ENCODE measurements around the gene ULK4.
"Not testable (repeated sequence)": the region's sequence is repeated elsewhere in the genome, so short reads cannot be mapped to it uniquely, and the experiment has no call there.

Gene ULK4

DNA sequence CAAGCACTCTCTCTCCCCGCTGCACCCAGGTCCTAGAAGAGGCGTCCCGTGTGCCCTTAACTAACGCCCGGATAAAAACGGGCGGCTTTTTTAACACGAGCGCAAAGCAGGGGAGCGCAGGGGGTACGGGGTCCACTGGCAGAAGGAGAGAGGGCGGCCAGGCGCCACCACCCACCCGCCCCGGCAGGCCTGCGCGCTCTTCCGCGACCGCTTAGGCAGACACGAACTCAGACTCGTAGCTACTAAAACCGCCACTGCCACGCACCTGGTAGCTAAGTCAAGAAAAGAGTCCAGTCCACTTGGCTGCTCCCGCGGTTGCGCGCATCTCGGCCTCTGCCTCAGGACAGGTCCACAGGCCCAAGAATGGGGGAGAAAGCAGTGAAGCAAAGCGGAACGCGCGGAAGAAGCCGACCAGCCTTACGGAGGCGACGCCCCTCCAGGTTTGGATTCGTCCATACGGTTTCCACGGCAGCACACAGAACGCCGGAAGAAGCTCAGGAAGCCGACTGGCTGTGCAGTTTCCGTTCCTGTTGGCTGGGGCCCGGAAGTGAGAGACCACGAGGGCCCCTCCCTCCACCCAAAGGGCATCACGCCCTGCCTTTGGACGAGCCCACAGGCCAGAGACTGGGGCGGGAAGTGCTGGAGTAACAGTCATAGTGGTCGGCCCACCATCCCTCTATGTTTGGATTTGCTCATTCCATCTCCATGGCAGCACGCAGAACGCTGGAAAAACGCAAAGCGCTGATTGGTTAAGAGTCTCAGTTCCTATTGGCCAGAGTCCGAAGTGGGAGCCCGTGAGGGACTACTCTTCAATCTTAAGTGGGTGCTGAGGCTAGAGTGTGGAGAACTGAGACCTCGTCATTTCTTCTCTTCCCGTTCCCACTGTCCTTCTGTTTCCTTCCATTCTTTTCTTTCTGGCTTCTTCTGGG is at the start of gene ULK4:
ULK4 (minus strand) TSS at position 353 of the 929 bp plus-strand sequence. CDS start 7,344 bp downstream, outside the sequence.
- peak; percentile 99 for DNase-seq (ENCODE audit: low read depth)

DNA sequence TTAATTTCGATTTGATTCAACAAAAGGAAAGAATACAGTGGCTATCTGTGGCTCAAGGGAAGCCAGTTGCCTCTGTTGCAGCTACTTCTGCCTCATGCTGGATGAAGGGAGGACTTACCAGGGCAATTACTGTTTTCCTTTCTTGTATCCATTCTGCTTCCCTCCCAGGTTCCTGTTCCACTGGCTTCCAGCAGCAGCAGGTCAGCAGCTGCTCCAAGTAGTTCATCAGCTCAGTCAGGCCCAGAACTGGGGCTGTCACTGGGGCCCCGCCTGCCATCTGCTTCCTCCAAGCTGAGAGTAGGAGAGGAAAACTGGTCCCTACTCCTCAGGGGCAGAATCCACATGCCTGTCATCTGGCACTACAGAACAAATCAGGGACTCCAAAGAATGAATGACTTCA is 48.6 kb upstream of the ULK4 start:
- DNase-seq (ENCODE audit: low read depth), result no peak

DNA sequence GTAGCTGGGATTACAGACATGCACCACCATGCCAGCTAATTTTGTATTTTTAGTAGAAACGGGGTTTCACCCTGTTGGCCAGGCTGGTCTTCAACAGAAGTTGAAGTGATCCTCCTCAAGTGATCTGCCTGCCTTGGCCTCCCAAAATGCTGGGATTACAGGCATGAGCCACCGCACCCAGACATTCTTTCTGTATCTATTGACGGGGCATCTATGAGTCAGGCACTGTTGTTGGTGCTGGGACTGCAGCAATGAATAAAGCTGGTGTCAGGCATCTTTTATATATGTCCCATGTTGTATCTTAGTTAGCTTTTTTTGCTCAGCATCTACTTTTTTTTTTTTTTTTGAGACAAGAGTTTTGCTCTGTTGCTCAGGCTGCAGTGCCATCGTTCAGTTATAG is 47.6 kb upstream of the ULK4 start:
- peak; percentile 52 for DNase-seq (ENCODE audit: low read depth)

DNA sequence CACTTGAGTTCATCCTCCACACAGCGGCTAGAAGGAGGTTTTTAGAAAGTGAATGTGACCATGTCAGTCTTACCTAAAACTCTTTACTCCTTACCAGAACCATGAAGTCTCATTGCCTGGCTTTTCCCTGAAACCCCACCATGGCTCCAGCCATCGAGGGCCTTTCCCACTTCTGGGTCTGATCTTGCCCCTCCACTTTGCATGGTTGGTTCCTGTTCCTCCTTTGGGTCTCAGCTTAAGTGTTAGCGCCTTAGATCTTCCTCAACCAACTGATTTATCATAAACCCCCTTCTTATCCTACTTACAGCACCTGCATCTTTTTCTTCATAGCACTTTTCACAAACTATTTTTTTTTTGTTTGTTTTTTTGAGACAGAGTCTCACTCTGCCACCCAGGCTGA is 45.9 kb upstream of the ULK4 start:
- no peak for DNase-seq (ENCODE audit: low read depth)

DNA sequence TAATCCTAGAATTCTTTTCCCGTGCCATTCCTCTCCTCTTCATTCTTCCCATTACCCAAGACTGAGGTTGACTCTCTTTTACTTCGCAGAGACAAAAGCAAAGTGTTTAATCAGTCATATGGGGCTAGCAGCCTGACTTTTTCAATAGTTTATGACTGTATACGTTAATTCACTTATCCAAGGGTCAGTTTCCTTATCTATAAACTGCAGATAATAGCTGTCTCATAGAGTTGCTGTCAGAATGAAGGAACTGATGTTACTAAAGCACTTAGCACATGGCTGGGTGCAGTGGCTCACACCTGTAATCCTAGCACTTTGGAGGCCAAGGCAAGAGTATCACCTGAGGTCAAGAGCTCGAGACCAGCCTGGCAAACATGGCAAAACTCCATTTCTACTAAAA is 43.5 kb upstream of the ULK4 start:
- no peak for DNase-seq (ENCODE audit: low read depth)

DNA sequence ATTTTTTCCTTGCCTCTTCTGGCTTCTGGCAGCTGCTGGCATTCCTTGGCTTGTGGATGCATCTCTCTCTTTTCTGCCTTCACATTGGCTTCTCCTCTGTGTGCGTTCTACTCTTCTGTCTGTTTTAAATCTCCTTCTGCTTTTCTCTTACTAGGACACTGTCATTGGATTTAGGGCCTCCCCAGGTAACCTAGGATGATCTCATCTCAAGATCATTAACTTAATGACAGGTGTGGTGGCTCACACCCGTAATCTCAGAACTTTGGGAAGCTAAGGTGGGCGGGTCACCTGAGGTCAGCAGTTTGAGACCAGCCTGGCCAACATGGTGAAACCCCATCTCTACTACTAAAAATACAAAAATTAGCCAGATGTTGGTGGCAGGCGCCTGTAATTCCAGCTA is 40.9 kb upstream of the ULK4 start:
- no peak for DNase-seq (ENCODE audit: low read depth)

DNA sequence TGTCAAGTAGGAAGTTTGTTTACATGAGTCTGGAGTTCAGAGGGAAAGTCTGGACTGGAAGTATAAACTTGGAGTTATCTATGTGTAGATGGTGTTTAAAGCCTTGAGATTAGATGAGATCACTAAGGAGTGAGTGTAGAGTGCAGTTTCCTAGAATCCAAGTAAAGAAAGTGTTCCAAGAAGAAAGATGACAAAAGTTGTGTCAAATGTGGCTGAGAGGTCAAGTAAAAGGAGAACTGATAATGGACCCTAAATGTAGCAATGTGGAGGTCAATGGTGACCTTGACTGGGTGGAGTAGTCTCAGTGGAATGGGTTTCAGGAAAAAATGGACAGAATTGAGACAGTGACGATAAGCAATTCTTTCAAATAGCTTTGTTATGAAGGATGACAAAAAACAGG is 39.9 kb upstream of the ULK4 start:
- DNase-seq (ENCODE audit: low read depth), result no peak

DNA sequence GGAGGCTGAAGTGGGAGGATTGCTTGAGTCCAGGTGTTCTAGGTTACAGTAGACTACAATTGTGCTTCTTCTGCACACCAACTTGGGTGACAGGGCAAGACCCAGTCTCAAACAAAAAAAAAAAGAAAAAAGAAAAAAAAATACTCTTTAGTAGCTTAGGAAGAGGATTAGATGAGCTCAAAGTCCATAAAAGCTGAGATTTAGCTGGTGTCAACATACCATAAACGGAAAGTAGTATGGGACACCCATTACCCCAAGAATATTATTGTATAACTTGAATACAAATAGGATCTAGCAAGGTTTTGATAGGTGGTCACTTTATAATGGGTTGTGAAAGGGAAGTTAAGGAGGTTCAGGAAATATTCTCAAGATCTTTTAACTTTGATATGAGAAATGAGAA is 38.0 kb upstream of the ULK4 start:
- DNase-seq (ENCODE audit: low read depth), result no peak

DNA sequence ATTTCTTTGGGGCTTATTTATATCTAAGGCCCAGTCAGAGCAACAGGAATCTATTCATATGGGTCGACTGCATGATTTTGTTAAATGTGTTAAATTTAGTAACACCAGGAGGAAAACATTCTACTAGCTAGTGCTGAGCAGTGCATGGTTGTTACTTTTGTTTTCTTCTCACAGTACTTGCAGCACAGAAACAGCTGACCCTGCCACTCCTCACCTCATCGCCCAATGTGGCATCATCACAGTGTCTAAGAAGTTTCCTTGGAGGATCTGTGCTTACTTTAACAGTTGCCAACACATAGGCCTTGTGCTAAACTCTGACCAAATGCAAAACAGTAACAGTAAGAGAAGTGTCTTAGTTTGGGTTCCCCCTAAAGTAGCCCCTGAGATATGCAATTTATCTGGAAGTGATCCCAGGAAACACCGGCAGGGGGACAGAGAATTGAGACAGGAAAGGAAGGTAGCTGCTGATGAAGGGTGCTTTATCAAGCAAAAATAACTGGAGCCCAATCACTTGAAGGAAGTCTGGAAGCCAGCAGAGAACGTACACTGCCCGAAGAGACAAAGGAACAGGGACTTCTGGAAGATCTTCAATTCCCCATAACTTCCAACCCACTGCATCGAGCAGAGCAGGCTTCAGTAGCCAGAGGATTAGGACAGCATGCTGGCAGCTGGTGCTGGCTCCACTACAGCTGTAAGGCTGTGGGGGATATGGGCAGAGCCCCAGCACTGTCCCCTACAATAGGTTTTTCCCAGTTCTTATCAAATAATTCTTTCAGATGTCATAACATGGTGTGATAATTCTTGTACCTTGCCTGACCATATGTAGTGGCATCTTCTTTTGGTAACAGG is 36.0 kb upstream of the ULK4 start:
- peak; percentile 50 for DNase-seq (ENCODE audit: low read depth)

DNA sequence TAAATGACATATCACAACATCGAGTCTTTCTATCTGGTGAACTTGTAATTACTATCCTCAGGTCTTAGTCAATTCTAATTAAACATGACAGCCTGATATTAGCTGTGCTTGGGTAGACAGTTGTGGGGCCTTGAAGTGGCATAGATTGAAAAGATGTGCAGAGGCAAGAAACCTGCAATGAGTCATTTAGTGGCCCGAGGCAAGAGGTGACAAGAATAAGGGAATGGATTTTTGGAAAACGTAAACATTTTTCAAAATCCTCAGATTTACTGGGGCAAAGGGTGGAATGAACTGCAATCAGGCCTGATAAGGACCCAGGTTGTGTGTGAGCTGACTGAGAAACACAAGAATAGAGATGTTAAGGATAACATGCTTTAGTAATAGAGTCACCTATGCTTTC is 29.5 kb upstream of the ULK4 start:
- no peak for DNase-seq (ENCODE audit: low read depth)

DNA sequence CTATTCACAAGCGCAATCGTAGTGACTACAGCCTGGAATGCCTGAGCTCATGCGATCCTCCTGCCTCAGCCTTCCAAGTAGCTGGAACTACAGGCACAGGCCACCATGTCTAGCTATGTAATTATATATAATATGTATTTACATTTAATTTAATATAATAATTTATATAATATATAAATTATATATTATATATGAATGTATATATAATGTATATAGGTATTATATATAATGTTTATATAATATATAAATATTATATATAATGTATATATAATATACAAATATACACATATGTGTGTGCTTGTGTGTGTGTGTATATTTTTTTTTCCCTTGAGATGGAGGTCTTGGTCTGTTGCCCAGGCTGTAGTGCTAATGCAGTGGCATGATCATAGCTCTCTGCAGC is 27.6 kb upstream of the ULK4 start:
- no peak for DNase-seq (ENCODE audit: low read depth)

DNA sequence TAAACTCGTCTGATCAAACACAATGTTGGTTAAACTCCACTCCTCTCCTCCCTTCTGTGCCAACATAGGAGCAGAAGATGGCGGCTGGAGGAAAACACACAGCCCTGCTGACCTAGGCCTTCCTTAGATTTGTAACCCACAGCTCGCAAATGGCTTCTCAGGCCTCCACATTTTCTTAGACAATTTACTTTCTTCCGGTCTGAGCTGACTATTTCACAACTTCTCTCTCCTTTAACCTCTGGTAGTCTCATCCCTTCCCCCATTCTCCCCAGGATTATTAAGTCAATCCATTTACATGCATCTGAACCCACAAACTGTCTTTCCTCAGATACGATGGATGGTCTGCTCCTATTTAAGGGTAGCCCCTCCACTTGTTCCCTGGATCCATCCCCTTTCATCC is 25.7 kb upstream of the ULK4 start:
- DNase-seq (ENCODE audit: low read depth), result no peak

DNA sequence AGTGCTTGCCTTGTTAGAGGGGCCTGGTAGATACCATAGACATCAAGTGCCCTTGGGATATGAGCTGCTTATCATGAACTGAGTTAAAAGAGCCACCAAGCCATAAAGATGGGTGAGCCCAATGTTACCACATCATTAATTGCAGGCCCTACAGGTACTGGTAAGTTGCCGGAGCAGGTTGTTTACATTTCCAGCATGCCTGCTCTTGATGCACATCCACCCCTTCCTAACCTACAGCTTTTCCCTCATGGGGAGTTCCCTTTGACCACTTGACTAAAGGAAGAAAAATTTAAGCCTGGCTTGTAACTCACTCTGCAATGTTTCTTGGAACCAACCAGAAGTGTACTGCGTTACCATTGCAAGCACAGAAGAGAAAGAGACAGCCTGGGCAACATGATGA is 24.7 kb upstream of the ULK4 start:
- no peak for DNase-seq (ENCODE audit: low read depth)

DNA sequence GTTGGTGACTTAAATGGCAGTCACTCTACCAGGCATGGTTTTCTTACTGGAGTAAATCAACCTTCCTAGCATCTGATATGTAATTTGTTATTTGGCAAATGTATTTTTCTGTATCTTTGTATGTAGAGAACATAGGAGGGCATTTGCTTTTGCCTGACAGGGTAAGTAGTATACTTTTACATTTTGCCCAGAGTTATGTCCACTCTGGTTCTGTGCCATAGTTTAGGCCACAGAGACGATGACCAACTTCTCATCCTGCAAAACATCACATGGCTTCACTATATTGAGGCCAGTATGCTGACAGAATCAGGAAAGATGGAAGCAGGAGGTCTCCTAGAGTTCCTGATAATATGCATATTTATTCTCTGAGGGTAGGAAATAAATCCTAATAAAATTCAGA is 23.1 kb upstream of the ULK4 start:
- no peak for DNase-seq (ENCODE audit: low read depth)

DNA sequence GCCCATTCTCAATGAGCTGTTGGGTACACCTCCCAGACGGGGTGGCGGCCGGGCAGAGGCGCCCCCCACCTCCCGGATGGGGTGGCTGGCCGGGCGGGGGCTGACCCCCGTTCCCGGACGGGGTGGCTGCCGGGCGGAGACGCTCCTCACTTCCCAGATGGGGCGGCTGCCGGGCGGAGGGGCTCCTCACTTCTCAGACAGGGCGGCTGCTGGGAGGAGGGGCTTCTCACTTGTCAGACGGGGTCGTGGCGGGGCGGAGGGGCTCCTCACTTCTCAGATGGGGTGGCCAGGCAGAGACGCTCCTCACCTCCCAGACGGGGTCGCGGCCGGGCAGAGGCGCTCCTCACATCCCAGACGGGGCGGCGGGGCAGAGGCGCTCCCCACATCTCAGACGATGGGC is 21.2 kb upstream of the ULK4 start:
- DNase-seq (ENCODE audit: low read depth), result not testable (repeated sequence)

DNA sequence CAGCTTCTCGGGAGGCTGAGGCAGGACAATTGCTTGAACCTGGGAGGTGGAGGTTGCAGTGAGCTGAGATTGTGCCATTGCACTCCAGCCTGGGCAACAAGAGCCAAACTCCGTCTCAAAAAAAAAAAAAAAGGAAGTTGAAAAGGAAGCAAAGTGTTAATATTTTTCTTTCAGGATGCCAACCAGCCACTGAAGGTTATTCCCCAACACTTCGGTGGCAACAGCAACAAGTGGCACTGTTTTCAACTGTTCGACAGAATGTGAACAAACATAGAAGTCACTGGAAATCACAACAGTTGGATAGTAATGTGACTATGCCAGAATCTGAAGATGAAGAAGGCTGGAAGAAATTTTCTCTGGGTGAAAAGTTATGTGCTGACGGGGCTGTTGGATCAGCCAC is 15.5 kb upstream of the ULK4 start:
- DNase-seq (ENCODE audit: low read depth), result not testable (repeated sequence)

DNA sequence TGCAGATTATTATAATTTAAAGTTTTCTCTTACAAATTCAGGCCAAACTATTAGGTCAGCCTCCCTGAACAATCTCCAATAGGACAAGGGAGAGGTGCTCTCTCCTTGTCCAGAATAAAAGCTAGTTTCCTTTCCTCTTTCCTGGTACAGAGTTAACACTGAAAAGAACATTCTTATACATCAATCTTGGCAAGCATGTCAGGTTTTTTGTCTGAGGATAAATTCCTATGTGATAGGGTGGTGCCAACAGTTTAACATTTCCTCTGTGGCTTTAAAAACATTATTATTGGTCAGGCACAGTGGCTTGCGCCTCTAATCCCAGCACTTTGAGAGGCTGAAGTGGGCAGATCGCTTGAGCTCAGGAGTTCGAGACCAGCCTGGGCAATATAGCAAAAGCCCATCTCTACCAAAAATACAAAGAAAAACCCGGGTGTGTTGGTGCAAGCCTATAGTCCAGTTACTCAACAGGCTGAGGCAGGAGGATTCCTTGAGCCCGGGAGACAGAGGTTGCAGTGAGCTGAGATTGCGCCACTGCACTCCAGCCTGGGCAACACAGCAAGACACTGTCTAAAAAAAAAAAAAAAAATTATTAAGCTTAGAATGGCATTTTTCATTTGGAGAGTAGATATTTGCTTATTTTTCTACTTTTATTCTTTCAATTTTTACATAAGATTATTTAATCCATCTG is 13.7 kb upstream of the ULK4 start:
- DNase-seq (ENCODE audit: low read depth), result no peak

DNA sequence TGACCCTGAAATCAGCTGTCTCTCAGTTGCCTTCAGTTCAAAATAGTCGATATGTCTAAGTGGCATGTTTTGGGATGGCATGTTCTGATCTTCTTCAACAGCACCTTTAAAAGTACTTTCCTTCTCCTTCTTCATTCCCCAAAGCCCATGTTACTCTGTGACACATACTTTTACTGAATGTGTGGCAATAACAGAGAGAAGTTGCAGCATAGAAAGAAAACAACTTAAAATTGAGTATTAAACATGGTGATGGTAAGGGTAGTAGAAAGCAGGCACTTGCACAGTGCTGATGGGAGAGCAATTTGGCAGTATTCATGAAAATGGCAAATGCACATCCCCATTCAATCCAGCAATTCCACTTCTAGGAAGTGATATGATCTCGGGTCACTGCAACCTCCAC is 12.3 kb upstream of the ULK4 start:
- no peak for DNase-seq (ENCODE audit: low read depth)

DNA sequence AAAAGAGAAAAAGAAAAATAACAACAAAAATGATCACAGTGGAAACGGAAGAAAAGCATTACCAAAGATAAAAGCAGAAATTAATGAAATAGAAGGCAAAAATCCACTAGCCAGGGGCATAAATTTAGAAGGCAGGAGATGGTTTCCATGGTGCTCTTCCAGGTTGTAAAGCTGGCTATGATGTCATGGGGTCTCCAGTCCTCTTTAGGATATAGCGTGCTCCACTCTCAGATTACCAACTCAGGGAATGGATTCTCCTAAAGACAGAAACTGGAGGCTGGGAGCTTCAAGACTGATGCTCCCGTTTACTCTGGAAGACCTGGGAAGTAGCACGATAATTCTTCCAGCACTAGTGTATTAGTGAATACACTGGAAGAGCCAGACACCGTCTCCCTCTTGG is 10.9 kb upstream of the ULK4 start:
- no peak for DNase-seq (ENCODE audit: low read depth)

DNA sequence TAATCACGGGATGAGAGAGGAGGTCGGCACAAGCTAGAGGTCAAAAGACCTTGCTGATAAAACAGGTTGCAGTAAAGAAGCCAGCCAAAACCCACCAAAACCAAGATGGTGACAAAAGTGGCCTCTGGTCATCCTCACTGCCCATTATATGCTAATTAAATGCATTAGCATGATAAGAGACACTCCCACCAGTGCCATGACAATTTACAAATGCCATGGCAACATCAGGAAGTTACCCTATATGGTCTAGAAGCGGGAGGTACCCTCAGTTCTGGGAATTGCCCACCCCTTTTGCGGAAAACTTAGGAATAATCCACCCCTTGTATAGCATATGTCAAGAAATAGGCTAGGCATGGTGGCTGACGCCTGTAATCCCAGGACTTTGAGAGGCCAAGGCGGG is 4.3 kb upstream of the ULK4 start:
- no peak for DNase-seq (ENCODE audit: low read depth)

DNA sequence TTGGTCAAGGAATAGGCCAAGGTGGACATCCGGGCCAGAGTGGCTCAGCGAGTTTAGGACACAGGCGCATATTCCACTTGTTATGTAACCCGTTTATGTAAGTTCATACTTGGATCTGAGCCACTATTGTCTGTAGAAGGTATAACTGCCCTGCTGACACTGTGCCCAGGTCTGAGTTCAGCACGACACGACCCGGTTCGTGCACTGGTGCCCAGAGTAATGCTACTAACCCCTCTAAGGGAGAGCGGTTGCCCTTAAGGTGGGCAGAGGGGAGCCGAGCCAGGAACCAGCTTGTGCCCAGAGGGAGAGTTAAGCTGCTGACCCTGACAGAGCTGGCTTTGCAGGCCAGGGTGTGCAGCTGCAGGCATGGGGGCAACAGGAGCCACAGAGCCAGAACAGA is 1.9 kb upstream of the ULK4 start:
- no peak for DNase-seq (ENCODE audit: low read depth)
